ENCODE measurements around the gene ATL1. TPM values are rescaled to one million over a fixed set of nuclear protein-coding genes. Genes with fewer than 3 reads are reported as not detected.

The ATL1 gene
- total RNA-seq, 1 experiment from 2014 or later = 1.5 TPM

GRCh38 chr14:50670866-50671256, 110.9 kb downstream of the ATL1 start:
- Histone ChIP-seq H3K27ac (ENCODE audit: low read length) (no peak overlapping the region), H3K4me3 (ENCODE audit: low read depth in 2 of 2, low read length in 2 of 2) (no peak overlapping the region), H3K4me1 (ENCODE audit: control insufficient read depth, insufficient read depth, low read length) (peaks cover 12% of the 10 kb centered on the region; the same call in 1 of the 2 replicates), H3K27me3 (ENCODE audit: control insufficient read depth, insufficient read depth, low read length) (no peaks in the 10 kb centered on the region), H3K9me3 (ENCODE audit: control insufficient read depth, insufficient read depth, low read depth, low read length) (no peaks in the 10 kb centered on the region), H3K36me3 (ENCODE audit: control insufficient read depth, insufficient read depth, low read length) (peaks cover 4% of the 10 kb centered on the region; the same call in 1 of the 2 replicates)
- ATAC-seq (no peak), DNase-seq (ENCODE audit: low read depth, low spot score) (no peak)
- in situ Hi-C loops (cut with HindIII; ENCODE audit: low pct_unique_long_range_greater_than_20kb, low sequenced_read_pairs) = no loop called here
- BruUV-seq (replicated peaks) = no TSS peak
- TF ChIP-seq CTCF (IDR thresholded peaks at IDR 0.05) (no peak), REST (IDR thresholded peaks at IDR 0.05; ENCODE audit: insufficient read depth in 1 of 2, low read depth in 2 of 2, low read length in 1 of 2) (no peak), SIN3A (IDR thresholded peaks at IDR 0.05; ENCODE audit: borderline replicate concordance, insufficient read depth, low read depth, low read length) (no peak), POLR2AphosphoS5 (IDR thresholded peaks at IDR 0.05; ENCODE audit: low read depth, low read length) (no peak), TCF7L2 (IDR thresholded peaks at IDR 0.05; ENCODE audit: low read depth, low read length) (no peak)
- POLR2A ChIA-PET = no interaction called here
- intact Hi-C loops (cut with micrococcal nuclease; ENCODE audit: unreplicated experiment) = no loop called here
- CTCF ChIA-PET = interaction anchor here (0.6 kb wide), 1 partner anchor 79 kb away, joined by 5 read pairs; no protein-coding TSS in a partner anchor

- DNase-seq (ENCODE audit: low read depth, low spot score) (no peak), ATAC-seq (no peak)
- no peaks in the 10 kb centered on the region for H3K36me3 ChIP-seq (ENCODE audit: control insufficient read depth, insufficient read depth, low read length)
- TF ChIP-seq TCF7L2 (IDR thresholded peaks at IDR 0.05; ENCODE audit: low read depth, low read length) = no peak
- no peak for TF ChIP-seq CTCF (IDR thresholded peaks at IDR 0.05)
- no peak overlapping the region for H3K4me3 ChIP-seq (ENCODE audit: low read depth in 2 of 2, low read length in 2 of 2)
- H3K27ac ChIP-seq (ENCODE audit: low read length) = no peak overlapping the region
- in situ Hi-C loops (cut with HindIII; ENCODE audit: low pct_unique_long_range_greater_than_20kb, low sequenced_read_pairs) = no loop called here
- no peaks in the 10 kb centered on the region for H3K27me3 ChIP-seq (ENCODE audit: control insufficient read depth, insufficient read depth, low read length)
- intact Hi-C loops (cut with micrococcal nuclease; ENCODE audit: unreplicated experiment) = no loop called here
- H3K9me3 ChIP-seq (ENCODE audit: control insufficient read depth, insufficient read depth, low read depth, low read length) = no peaks in the 10 kb centered on the region
- H3K4me1 ChIP-seq (ENCODE audit: control insufficient read depth, insufficient read depth, low read length) = no peaks in the 10 kb centered on the region
- ChIA-PET CTCF (no interaction called here), POLR2A (no interaction called here)
- no TSS peak for BruUV-seq (replicated peaks)
These were observed 115.7 kb downstream of the ATL1 start for GRCh38 chr14:50675597-50675996.

Measured in Panc1 (cell line).